Activated T-helper 1 cell treated with anti-CD3 and anti-CD28 coated beads, Interleukin-2, amount 50 U/mL, for 16 hours (primary cell): ENCODE measurements around the gene PRLHR.

Source experiments
- DNase-seq, 2 donors: peaks; one replicate each; pipeline ENCODE4 v3.0.0-alpha.2; 2020; ENCODE audit warnings: low read depth in 1 of 2, low spot score in 1 of 2

PRLHR gene

GRCh38 chr10:118564114-118564513 lies 31.3 kb downstream of the PRLHR start:
- no peak for DNase-seq

DNA sequence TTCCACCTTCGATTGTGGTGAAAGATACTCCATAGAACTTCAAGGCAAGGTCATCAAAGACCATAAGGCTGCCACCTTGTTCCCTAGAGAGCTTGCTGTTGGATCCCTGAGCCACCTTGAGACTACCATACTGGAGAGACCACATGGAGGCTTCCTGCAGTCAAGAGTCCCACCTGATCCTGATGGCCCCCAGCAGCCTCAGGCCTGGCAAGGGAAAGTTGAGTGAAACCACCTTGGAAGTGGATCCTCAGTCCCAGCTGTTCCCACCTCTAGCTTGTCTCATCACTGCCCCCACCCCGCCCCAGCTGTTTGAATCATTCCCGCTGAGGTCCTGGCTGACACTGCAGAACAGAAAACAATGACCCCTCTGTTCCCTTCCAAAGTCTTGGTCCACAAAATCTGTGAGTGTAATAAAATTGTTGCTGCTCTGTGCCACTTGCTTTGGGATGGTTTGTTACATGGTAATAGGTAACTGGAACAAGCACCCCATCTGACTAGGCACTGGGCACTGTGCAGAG lies 32.0 kb downstream of the PRLHR start:
- no peak for DNase-seq

DNA sequence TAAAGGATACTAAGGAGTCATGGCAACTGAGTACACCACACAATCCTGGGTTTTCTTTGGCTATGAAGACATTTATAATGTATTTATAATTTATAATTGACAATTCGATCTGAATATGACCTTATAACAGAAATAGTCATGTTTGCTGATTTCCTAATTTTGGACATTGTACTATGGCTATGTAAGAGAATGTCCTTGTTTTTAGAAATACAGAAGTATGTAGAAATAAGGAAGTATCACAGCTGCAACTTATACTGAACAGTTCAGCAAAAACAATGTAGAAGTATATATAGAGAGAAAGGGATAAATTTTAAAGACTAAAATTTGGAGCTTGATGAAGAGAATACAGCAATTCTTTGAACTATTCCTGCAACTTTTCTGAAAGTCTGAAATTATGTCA lies 32.6 kb downstream of the PRLHR start:
- DNase-seq = no peak

DNA sequence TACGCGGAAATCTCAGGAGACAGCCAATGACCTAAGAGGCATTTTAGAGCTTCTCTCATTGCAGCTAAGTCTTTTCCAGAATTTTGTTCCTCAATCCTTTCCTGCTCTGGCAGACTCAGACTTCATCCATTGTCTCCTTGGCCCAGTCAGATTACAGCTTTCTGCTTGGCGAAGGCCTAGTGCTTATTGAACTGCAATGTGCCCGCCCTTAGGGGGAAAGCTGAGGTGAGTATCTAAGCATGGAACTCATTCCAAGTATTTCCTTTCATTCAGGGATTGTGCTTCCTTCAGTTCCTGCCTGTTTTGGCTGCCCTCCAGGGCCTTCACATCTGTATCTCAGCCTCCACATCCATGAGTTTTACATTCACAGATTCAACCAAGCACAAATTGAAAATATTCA lies 37.5 kb downstream of the PRLHR start:
- no peak for DNase-seq

- DNase-seq = no peak
These were observed 43.8 kb downstream of the PRLHR start for GRCh38 chr10:118551535-118552100.

DNA sequence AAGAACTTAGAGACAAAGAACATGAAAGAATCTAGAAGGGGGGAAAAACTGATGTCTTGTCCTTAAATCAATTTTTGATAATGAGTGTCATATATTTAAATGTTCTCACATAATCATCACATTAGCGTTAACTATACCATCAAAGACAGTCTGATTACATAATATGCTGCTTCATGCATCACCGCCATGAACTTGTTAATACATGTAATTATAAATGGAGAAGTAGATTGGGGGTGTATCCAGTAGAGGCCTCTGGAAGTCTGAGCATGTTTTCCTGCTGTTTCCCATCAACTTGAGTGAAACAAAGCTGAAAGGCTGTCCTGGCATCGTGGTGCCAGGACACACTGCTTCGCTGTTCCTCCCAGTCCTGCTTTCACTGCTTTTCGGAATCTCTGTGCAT lies 48.2 kb downstream of the PRLHR start:
- DNase-seq = no peak

DNA sequence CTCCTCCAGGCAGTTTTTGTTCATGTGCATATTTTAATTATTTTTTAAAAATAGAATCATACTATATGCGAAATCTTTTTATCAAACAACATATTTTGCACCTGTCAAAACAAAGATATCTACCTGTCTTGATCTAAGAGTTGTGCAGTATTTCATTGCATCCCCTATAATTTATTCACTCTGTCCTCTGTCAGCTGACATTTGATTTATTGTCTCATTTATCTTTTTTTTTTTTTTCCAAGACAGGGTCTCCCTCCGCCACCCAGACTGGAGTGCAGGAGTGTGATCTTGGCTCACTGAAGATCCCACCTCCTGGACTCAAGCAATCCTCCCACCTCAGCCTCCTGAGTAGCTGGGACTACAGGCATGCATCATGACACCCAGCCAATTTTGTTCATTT lies 49.0 kb downstream of the PRLHR start:
- no peak for DNase-seq

- DNase-seq = no peak
These were observed 50.1 kb downstream of the PRLHR start for GRCh38 chr10:118545381-118545780.

DNA sequence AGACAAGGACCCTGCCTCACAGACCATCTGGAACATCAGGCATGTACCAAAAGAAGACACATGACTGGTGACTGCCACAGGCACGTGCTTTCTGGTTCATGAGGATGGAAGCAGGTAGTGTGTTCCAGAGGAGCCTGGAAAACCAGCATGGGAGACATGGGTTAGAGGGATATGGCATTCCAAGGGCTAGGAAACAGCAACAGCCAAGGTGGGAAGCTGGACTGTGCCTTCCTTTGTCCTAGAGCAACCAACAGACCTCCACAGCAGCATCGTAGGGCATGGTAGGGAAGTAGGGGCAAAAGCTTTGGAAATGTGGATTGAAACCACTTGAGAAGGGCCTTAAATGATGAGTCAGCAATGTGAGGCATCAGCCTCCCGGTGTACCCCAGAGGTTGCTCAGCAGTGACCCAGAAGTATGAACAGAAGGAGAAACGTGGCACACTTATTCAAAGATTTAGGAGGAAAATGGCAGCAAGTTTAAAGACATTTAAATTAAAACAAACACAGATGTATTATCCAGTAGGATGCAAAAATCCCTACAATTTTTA lies 51.0 kb downstream of the PRLHR start:
- no peak for DNase-seq

DNA sequence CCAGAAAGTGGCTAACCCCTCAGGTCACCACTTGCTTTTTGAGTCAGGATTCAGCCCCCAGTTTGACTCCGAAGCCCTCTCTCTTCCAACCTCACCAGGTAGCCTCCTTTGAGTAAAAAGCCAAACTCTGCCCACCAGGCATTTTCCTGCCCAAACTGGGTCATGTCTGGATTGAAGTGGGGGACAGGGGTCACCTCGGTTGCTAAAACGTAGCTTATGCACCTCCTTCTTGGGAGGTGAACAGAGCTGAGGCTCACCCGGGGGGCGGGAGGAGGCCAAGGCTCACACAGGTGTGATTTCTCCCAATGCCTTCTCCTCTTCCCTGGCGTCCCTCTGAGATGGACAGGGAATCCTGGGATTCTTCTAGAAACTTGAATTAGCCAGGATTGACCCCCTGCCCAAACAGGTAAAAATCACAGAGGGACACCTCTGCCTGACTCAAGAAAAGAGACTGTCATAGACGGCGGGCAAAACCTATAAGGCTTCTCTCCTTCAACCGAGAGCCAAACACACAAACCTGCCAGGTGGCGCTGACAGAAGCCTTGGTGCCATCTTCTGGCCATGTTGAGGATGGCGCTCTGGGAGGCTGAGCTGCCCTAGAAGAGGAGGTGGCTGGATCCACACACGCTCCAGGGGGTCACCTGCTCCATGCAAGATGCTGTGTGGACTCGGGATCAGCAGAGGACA lies 51.6 kb downstream of the PRLHR start:
- no peak for DNase-seq

GRCh38 chr10:118542745-118543144 lies 52.7 kb downstream of the PRLHR start:
- DNase-seq = no peak

- DNase-seq = no peak
These were observed 53.2 kb downstream of the PRLHR start for GRCh38 chr10:118542205-118542604.

DNA sequence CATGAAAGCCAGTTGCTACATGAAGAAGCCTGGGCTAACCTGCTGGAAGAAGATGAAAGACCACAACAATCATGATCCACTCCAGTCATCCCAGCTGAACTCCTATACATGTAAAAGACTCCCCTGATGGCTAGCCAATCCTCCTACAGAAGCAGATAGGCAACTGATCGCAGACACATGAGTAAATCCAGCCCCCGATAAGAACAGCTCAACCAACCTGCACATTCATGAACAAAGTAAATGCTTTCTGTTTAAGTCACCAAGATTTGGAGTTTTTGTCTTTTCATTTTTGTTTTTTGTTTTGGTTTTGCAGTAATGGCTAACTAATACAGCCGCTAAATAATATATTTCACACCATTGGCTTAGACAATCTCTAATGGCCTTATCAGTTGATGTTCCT lies 53.7 kb downstream of the PRLHR start:
- no peak for DNase-seq
